ENCODE data around the gene LRBA. TPM values are rescaled to one million over a fixed set of nuclear protein-coding genes. Genes with fewer than 3 reads are reported as not detected.

LRBA gene
- polyA plus RNA-seq, 1 donor, result 52.8 TPM

DNA sequence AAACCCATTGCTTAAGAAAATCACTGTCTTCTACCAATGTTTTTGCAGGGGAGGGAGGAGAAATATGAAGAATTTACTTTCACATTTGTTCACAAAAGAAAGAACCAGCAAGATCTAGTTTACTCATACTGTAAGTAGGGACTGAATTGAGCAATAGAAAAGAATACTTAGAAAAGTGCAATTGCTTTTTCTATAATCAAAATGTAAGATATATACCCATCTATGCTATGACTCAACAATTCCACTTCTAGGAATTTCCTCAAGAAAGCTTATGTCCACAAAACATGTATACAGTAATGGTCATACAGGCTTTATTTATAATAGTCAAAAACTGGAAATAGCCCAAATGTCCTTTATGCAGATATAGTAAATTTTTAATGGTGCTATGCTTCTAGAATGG is 196.4 kb downstream of the LRBA start:
- Histone ChIP-seq H3K4me1 (ENCODE audit: control insufficient read depth, insufficient read depth, low read length) (no peaks in the 10 kb centered on the region), H3K4me3 (ENCODE audit: low read length) (no peak overlapping the region), H3K36me3 (ENCODE audit: control insufficient read depth, insufficient read depth, low read length) (peaks cover 2% of the 10 kb centered on the region), H3K9me3 (ENCODE audit: control insufficient read depth, low read depth, low read length) (no peaks in the 10 kb centered on the region), H3K27me3 (ENCODE audit: control insufficient read depth, insufficient read depth, low read length) (no peaks in the 10 kb centered on the region), H3K27ac (ENCODE audit: low read length) (no peak overlapping the region)
- DNase-seq, result no peak

DNA sequence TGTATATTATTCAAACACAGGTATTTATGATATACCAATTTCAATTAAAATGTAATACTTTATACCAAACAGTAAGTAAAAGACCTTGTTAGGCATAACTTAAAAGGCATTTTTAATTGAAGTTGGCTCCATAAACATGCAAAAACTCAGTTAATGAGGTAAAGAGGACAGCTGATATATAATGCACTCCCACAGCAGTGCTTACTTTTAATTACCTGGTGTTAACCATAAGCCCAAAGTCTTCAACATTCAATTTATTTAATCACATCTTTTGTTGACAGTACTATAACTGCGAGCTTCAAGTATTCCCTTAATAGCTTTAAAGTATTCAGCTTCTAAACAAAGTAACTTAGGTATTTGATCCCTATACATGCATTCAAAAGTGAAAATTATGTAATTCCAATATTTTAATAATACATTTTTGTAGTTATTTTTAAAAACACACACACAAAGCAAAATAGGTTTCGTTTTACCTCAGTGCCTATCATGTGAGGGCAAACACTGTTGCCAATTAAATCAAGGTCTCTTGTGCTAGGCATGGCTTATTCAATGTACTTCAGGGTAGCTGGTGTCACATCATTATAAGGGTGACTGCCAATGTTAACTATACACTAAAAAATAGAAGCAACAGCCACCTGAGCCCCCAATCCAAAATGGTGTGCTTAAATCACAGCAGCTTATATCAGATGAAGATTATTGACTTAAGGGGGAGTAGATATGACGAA is 197.1 kb downstream of the LRBA start:
- H3K4me3 ChIP-seq (ENCODE audit: low read length), result no peak overlapping the region
- no peaks in the 10 kb centered on the region for H3K9me3 ChIP-seq (ENCODE audit: control insufficient read depth, low read depth, low read length)
- DNase-seq, result no peak
- no peak overlapping the region for H3K27ac ChIP-seq (ENCODE audit: low read length)
- 90% methylated on average over 2 of the region's 3 CpGs for WGBS (ENCODE audit: insufficient coverage, low lambda C conversion rate)
- peaks cover 2% of the 10 kb centered on the region for H3K36me3 ChIP-seq (ENCODE audit: control insufficient read depth, insufficient read depth, low read length)
- no peaks in the 10 kb centered on the region for H3K27me3 ChIP-seq (ENCODE audit: control insufficient read depth, insufficient read depth, low read length)
- no peaks in the 10 kb centered on the region for H3K4me1 ChIP-seq (ENCODE audit: control insufficient read depth, insufficient read depth, low read length)

DNA sequence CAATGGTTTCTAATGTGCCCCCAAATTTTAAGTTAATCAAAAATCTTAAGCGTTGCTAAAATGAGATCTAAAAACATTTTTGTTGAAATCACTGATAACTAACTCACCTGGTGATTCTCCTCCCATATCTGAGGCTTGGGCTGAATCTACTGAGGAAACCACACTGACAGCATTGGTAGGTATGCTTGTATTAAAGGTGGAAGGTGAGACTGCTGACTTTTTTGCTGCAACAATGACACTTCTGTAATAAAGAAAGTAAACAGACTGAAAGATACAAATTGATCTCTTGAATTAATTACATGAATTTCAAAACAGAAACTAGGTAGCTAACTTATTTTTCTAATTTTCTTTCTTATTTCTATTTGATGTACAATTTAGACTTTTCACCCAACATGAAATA is 198.1 kb downstream of the LRBA start:
- H3K27me3 ChIP-seq (ENCODE audit: control insufficient read depth, insufficient read depth, low read length), result no peaks in the 10 kb centered on the region
- no CpG with 5 or more reads among the region's 1 CpG for WGBS (ENCODE audit: insufficient coverage, low lambda C conversion rate)
- H3K4me3 ChIP-seq (ENCODE audit: low read length), result no peak overlapping the region
- no peak overlapping the region for H3K27ac ChIP-seq (ENCODE audit: low read length)
- H3K9me3 ChIP-seq (ENCODE audit: control insufficient read depth, low read depth, low read length), result no peaks in the 10 kb centered on the region
- no peaks in the 10 kb centered on the region for H3K4me1 ChIP-seq (ENCODE audit: control insufficient read depth, insufficient read depth, low read length)
- no peak for DNase-seq
- H3K36me3 ChIP-seq (ENCODE audit: control insufficient read depth, insufficient read depth, low read length), result peaks cover 2% of the 10 kb centered on the region

- Histone ChIP-seq H3K9me3 (ENCODE audit: control insufficient read depth, low read depth, low read length) (no peaks in the 10 kb centered on the region), H3K4me3 (ENCODE audit: low read length) (no peak overlapping the region), H3K36me3 (ENCODE audit: control insufficient read depth, insufficient read depth, low read length) (peaks cover 2% of the 10 kb centered on the region), H3K27me3 (ENCODE audit: control insufficient read depth, insufficient read depth, low read length) (no peaks in the 10 kb centered on the region), H3K27ac (ENCODE audit: low read length) (no peak overlapping the region), H3K4me1 (ENCODE audit: control insufficient read depth, insufficient read depth, low read length) (no peaks in the 10 kb centered on the region)
- DNase-seq, result no peak
Measured at GRCh38 chr4:150816491-150816890, 198.6 kb downstream of the LRBA start.

DNA sequence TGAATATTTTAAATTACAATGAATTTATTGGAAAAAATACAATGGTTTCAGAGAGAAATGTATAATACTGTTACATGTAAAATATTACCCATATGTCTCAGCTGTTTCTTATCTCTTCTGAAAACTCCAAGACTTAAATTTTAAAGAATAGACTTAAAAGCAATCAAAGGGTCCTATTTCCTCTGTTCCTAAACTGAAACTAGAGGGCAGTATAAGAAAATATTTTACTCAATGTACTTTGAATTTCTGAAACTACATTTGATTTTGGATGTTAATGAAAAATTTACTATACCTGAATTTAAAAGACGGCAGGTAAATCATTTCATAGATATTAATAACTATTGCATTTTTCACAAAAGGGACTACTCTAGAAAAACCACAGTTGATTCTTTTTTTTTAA is 200.2 kb downstream of the LRBA start:
- Histone ChIP-seq H3K36me3 (ENCODE audit: control insufficient read depth, insufficient read depth, low read length) (peaks cover 2% of the 10 kb centered on the region), H3K4me1 (ENCODE audit: control insufficient read depth, insufficient read depth, low read length) (no peaks in the 10 kb centered on the region), H3K27me3 (ENCODE audit: control insufficient read depth, insufficient read depth, low read length) (no peaks in the 10 kb centered on the region), H3K27ac (ENCODE audit: low read length) (no peak overlapping the region), H3K9me3 (ENCODE audit: control insufficient read depth, low read depth, low read length) (no peaks in the 10 kb centered on the region), H3K4me3 (ENCODE audit: low read length) (no peak overlapping the region)
- 100% methylated on average over 1 of the region's 1 CpG for WGBS (ENCODE audit: insufficient coverage, low lambda C conversion rate)
- no peak for DNase-seq

DNA sequence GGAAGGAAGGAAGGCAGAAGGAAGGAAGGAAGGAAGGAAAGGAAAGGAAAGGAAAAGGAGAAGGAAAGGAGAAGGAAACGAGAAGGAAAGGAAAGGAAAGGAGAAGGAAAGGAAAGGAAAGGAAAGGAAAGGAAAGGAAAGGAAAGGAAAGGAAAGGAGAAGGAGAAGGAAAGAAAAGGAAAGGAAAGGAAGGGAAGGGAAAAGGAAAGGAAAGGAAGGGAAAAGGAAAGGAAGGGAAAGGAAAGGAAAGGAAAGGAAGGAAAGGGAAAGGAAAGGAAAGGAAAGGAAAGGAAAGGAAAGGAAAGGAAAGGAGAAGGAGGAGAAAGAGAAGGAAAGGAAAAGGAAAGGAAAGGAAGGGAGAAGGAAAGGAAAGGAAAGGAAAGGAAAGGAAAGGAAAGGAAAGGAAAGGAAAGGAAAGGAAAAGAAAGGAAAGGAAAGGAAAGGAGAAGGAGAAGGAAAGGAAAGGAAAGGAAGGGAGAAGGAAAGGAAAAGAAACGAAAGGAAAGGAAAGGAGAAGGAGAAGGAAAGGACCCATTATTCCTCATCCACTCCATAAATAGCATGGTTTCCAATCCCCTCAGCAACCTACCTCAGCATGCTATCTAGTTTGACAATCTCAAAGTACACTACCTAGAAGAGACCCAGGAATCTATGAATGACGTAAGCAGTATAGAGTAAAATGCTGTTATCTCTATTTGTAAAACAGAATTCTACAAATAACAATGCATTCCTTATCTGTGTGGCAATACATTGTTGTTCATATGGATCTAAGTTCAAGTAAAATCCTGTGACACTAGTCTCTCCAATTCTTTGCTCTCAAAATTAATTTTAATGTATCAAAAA is 209.7 kb downstream of the LRBA start:
- Histone ChIP-seq H3K4me3 (ENCODE audit: low read length) (no peak overlapping the region), H3K4me1 (ENCODE audit: control insufficient read depth, insufficient read depth, low read length) (no peaks in the 10 kb centered on the region), H3K36me3 (ENCODE audit: control insufficient read depth, insufficient read depth, low read length) (peaks cover 9% of the 10 kb centered on the region), H3K27me3 (ENCODE audit: control insufficient read depth, insufficient read depth, low read length) (no peaks in the 10 kb centered on the region), H3K27ac (ENCODE audit: low read length) (no peak overlapping the region), H3K9me3 (ENCODE audit: control insufficient read depth, low read depth, low read length) (peaks cover 6% of the 10 kb centered on the region)
- 81% methylated on average over 2 of the region's 3 CpGs for WGBS (ENCODE audit: insufficient coverage, low lambda C conversion rate)
- no peak for DNase-seq

DNA sequence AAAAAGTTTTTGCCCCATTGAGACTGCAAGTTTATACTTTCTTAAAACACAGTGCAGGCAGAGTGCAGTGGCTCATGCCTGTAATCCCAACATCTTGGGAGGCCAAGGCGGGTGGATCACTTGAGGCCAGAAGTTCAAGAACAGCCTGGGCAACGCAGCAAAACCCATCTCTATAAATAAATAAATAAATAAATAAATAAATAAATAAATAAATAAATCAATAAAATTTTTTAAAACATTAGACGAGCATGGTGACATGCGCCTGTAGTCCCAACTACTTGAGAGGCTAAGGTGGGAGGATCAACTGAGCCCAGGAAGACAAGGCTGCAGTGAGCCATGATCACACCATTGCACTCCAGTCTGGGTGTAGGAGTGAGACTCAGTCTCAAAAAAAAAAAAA is 213.3 kb downstream of the LRBA start:
- Histone ChIP-seq H3K27ac (ENCODE audit: low read length) (no peak overlapping the region), H3K36me3 (ENCODE audit: control insufficient read depth, insufficient read depth, low read length) (peaks cover 6% of the 10 kb centered on the region), H3K27me3 (ENCODE audit: control insufficient read depth, insufficient read depth, low read length) (no peaks in the 10 kb centered on the region), H3K4me3 (ENCODE audit: low read length) (no peak overlapping the region), H3K9me3 (ENCODE audit: control insufficient read depth, low read depth, low read length) (peaks cover 6% of the 10 kb centered on the region), H3K4me1 (ENCODE audit: control insufficient read depth, insufficient read depth, low read length) (no peaks in the 10 kb centered on the region)
- 90% methylated on average over 2 of the region's 4 CpGs for WGBS (ENCODE audit: insufficient coverage, low lambda C conversion rate)
- no peak for DNase-seq

- H3K4me1 ChIP-seq (ENCODE audit: control insufficient read depth, insufficient read depth, low read length), result no peaks in the 10 kb centered on the region
- 83% methylated on average over 1 of the region's 2 CpGs for WGBS (ENCODE audit: insufficient coverage, low lambda C conversion rate)
- no peak overlapping the region for H3K4me3 ChIP-seq (ENCODE audit: low read length)
- H3K27ac ChIP-seq (ENCODE audit: low read length), result no peak overlapping the region
- H3K36me3 ChIP-seq (ENCODE audit: control insufficient read depth, insufficient read depth, low read length), result peaks cover 4% of the 10 kb centered on the region
- no peaks in the 10 kb centered on the region for H3K27me3 ChIP-seq (ENCODE audit: control insufficient read depth, insufficient read depth, low read length)
- H3K9me3 ChIP-seq (ENCODE audit: control insufficient read depth, low read depth, low read length), result no peaks in the 10 kb centered on the region
- DNase-seq, result no peak
Measured at GRCh38 chr4:150799207-150799606, 215.9 kb downstream of the LRBA start.

GRCh38 chr4:150794706-150795105 is 220.4 kb downstream of the LRBA start:
- DNase-seq, result no peak
- H3K9me3 ChIP-seq (ENCODE audit: control insufficient read depth, low read depth, low read length), result no peaks in the 10 kb centered on the region
- no peak overlapping the region for H3K4me3 ChIP-seq (ENCODE audit: low read length)
- H3K27me3 ChIP-seq (ENCODE audit: control insufficient read depth, insufficient read depth, low read length), result no peaks in the 10 kb centered on the region
- H3K4me1 ChIP-seq (ENCODE audit: control insufficient read depth, insufficient read depth, low read length), result no peaks in the 10 kb centered on the region
- WGBS (ENCODE audit: insufficient coverage, low lambda C conversion rate), result no CpG with 5 or more reads among the region's 2 CpGs
- no peak overlapping the region for H3K27ac ChIP-seq (ENCODE audit: low read length)
- H3K36me3 ChIP-seq (ENCODE audit: control insufficient read depth, insufficient read depth, low read length), result no peaks in the 10 kb centered on the region

GRCh38 chr4:150789864-150790263 is 225.2 kb downstream of the LRBA start:
- Histone ChIP-seq H3K36me3 (ENCODE audit: control insufficient read depth, insufficient read depth, low read length) (no peaks in the 10 kb centered on the region), H3K4me1 (ENCODE audit: control insufficient read depth, insufficient read depth, low read length) (no peaks in the 10 kb centered on the region), H3K27ac (ENCODE audit: low read length) (no peak overlapping the region), H3K4me3 (ENCODE audit: low read length) (no peak overlapping the region), H3K9me3 (ENCODE audit: control insufficient read depth, low read depth, low read length) (no peaks in the 10 kb centered on the region), H3K27me3 (ENCODE audit: control insufficient read depth, insufficient read depth, low read length) (no peaks in the 10 kb centered on the region)
- DNase-seq, result no peak

- Histone ChIP-seq H3K36me3 (ENCODE audit: control insufficient read depth, insufficient read depth, low read length) (peaks cover 5% of the 10 kb centered on the region), H3K27ac (ENCODE audit: low read length) (no peak overlapping the region), H3K4me1 (ENCODE audit: control insufficient read depth, insufficient read depth, low read length) (no peaks in the 10 kb centered on the region), H3K4me3 (ENCODE audit: low read length) (no peak overlapping the region), H3K9me3 (ENCODE audit: control insufficient read depth, low read depth, low read length) (no peaks in the 10 kb centered on the region), H3K27me3 (ENCODE audit: control insufficient read depth, insufficient read depth, low read length) (no peaks in the 10 kb centered on the region)
- DNase-seq, result no peak
- WGBS (ENCODE audit: insufficient coverage, low lambda C conversion rate), result no CpG with 5 or more reads among the region's 8 CpGs
Measured at GRCh38 chr4:150784939-150785338, 230.1 kb downstream of the LRBA start.

Data from large intestine (tissue), 3 donors.